Body of pancreas (tissue), 4 donors: Measurements from ENCODE around the gene RAB44.

Experiments
- CTCF ChIP-seq, 7 experiments: fragments of 450-650 bp in 4 of 7; fragments of 200-600 bp in 3 of 7; sonication (generic) in 3 of 7; IDR thresholded peaks; one replicate each; pipeline ENCODE4 v1.5.1; 2016 to 2019; ENCODE audit warnings: antibody characterized with exemption in 7 of 7
- POLR2A ChIP-seq, 3 donors: fragments of 450-650 bp; IDR thresholded peaks; one replicate each; pipeline ENCODE4 v1.6.1; 2016; ENCODE audit warnings: antibody characterized with exemption in 3 of 3, mild to moderate bottlenecking in 2 of 3

GRCh38 chr6:36662380-36662779, 35.2 kb upstream of the RAB44 start:
- no peak for TF ChIP-seq POLR2A (IDR thresholded peaks at IDR 0.05)
- TF ChIP-seq CTCF (IDR thresholded peaks at IDR 0.05): no peak
